Amniotic stem cell (primary cell): Measurements from ENCODE around the gene SLC17A6.

ENCODE experiments used
- DNase-seq: peaks from one replicate; lab custom pipeline; 2025; lab: John Stamatoyannopoulos, UW

The SLC17A6 gene

GRCh38 chr11:22389526-22390282 lies 51.5 kb downstream of the SLC17A6 start:
- DNase-seq: no peak

GRCh38 chr11:22390283-22390655 lies 52.1 kb downstream of the SLC17A6 start:
- DNase-seq: no peak

DNA sequence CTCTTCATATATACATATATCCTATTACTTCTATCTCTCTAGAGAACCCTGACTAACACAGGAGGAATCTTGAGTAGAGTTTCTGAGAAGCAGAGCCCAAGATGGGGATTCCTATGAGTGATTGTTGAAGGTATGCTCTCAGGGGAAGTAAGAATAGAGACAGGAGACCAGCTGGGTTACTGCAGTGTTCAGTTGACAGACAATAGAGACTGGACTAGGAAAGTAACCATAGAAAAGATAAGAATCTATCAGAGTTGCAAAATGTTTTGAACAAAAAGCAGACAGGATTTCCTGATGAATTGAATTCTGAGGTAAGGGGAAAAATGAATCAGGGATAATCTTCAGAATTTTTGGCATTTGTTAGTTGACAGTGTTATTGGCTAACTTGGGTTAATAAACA lies 54.4 kb downstream of the SLC17A6 start:
- DNase-seq: no peak

DNA sequence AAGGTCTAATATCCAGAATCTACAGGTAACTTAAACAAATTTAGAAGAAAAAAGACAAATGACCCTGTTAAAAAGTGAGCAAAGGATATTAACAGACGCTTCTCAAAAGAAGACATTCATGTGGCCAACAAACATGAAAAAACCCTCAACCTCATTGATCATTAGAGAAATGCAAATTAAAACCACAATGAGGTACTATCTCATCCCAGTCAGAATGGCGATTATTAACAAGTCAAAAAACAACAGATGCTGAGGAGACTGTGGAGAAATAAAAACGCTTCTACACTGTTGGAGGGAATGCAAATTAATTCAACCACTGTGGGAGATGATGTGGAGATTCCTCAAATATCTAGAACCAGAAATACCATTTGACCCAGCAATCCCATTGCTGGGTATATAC lies 67.2 kb downstream of the SLC17A6 start:
- DNase-seq: no peak

GRCh38 chr11:22407267-22407666 lies 69.1 kb downstream of the SLC17A6 start:
- DNase-seq: no peak

DNA sequence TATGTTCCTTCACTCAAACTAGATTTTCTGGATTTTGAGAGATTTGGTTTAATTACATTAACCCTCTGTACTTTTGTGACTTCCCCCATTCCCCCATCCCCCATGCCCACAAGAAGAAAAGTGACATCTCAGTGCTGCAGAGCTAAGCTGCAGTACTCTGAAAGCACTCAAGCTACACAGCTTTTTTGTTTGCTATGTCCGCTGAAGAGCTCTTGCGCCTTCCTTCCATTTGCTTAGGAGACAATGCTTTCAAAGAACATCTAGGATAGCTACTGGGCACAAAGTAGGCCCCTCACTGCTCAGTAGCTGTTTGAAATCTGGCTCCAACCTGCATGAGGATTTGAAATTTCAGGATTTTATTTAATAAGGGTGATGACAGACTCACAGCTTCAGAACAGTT lies 69.7 kb downstream of the SLC17A6 start:
- DNase-seq: no peak

DNA sequence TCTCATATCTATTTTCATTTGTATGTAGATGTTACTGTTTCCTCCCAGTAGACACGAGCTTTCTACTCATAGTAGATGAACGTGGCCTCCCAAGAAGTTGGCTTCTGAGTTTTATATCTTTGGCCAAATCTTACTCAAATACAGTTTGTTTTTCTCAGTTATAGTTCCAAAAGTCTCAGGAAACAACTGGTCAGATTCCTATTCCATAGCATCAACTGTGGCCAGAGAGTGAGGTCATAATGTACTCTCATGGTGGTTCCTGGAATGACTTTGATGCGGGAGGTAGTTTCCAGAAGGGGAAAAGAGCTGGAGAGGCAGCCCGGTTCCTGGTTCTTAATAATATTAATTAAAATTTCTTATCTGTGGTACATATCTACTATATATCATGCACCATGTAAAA lies 77.3 kb downstream of the SLC17A6 start:
- no peak for DNase-seq

GRCh38 chr11:22416462-22416861 lies 78.3 kb downstream of the SLC17A6 start:
- DNase-seq: no peak

DNA sequence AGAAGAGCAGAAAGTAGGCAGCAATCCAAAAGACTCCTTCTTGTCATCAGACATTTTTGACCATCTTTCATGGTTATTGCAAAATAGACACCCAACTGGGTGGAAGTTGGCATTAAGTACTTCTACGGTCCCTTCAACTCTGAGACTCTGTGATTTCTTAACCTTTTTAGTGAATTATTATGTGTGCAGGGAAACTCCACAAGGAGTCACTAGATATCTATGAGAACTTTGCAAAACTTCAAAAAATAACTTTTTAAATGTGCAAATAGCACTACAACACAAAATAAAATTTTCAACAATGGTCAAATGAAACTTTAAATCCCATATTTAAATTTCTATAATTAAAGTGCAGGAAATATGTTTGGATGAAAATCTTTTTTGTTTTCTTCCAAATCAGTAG lies 88.7 kb downstream of the SLC17A6 start:
- no peak for DNase-seq
